ENCODE data around the gene RAB17. TPM values are rescaled to one million over a fixed set of nuclear protein-coding genes. Genes with fewer than 3 reads are reported as not detected.
"Not testable (repeated sequence)": the region's sequence is repeated elsewhere in the genome, so short reads cannot be mapped to it uniquely, and the experiment has no call there.

RAB17 gene
- polyA plus RNA-seq, 1 donor: 164 TPM

GRCh38 chr2:237599465-237600110 lies 9.1 kb upstream of the RAB17 start:
- H3K27me3 ChIP-seq (ENCODE audit: control insufficient read depth, insufficient read depth, low read length): no peaks in the 10 kb centered on the region
- no peak overlapping the region for H3K27ac ChIP-seq (ENCODE audit: low read length)
- no peak overlapping the region for H3K4me3 ChIP-seq (ENCODE audit: low read length)
- no peak for DNase-seq
- peaks cover 3% of the 10 kb centered on the region for H3K9me3 ChIP-seq (ENCODE audit: control insufficient read depth, low read depth, low read length)
- no CpG with 5 or more reads among the region's 9 CpGs for WGBS (ENCODE audit: insufficient coverage, low lambda C conversion rate)
- H3K36me3 ChIP-seq (ENCODE audit: control insufficient read depth, insufficient read depth, low read length): no peaks in the 10 kb centered on the region
- peaks cover 62% of the 10 kb centered on the region for H3K4me1 ChIP-seq (ENCODE audit: control insufficient read depth, insufficient read depth, low read length)

- H3K9me3 ChIP-seq (ENCODE audit: control insufficient read depth, low read depth, low read length): peaks cover 3% of the 10 kb centered on the region
Measured at GRCh38 chr2:237598468-237599208, 8.1 kb upstream of the RAB17 start.

GRCh38 chr2:237597196-237598145 lies 6.9 kb upstream of the RAB17 start:
- no peak overlapping the region for H3K27ac ChIP-seq (ENCODE audit: low read length)
- no peak overlapping the region for H3K4me3 ChIP-seq (ENCODE audit: low read length)
- no peaks in the 10 kb centered on the region for H3K27me3 ChIP-seq (ENCODE audit: control insufficient read depth, insufficient read depth, low read length)
- peaks cover 67% of the 10 kb centered on the region for H3K4me1 ChIP-seq (ENCODE audit: control insufficient read depth, insufficient read depth, low read length)
- no peaks in the 10 kb centered on the region for H3K9me3 ChIP-seq (ENCODE audit: control insufficient read depth, low read depth, low read length)
- DNase-seq: no peak
- WGBS (ENCODE audit: insufficient coverage, low lambda C conversion rate): no CpG with 5 or more reads among the region's 29 CpGs
- no peaks in the 10 kb centered on the region for H3K36me3 ChIP-seq (ENCODE audit: control insufficient read depth, insufficient read depth, low read length)

More at GRCh38 chr2:237598468-237599208, 8.1 kb upstream of the RAB17 start:
- Histone ChIP-seq H3K4me3 (ENCODE audit: low read length) (no peak overlapping the region), H3K4me1 (ENCODE audit: control insufficient read depth, insufficient read depth, low read length) (peaks cover 68% of the 10 kb centered on the region), H3K27ac (ENCODE audit: low read length) (no peak overlapping the region), H3K36me3 (ENCODE audit: control insufficient read depth, insufficient read depth, low read length) (no peaks in the 10 kb centered on the region), H3K27me3 (ENCODE audit: control insufficient read depth, insufficient read depth, low read length) (no peaks in the 10 kb centered on the region)
- DNase-seq: no peak
- WGBS (ENCODE audit: insufficient coverage, low lambda C conversion rate): 90% methylated on average over 6 of the region's 14 CpGs

- H3K36me3 ChIP-seq (ENCODE audit: control insufficient read depth, insufficient read depth, low read length): no peaks in the 10 kb centered on the region
- H3K4me1 ChIP-seq (ENCODE audit: control insufficient read depth, insufficient read depth, low read length): peaks cover 66% of the 10 kb centered on the region
- WGBS (ENCODE audit: insufficient coverage, low lambda C conversion rate): no CpG with 5 or more reads among the region's 13 CpGs
- no peaks in the 10 kb centered on the region for H3K27me3 ChIP-seq (ENCODE audit: control insufficient read depth, insufficient read depth, low read length)
- no peak overlapping the region for H3K4me3 ChIP-seq (ENCODE audit: low read length)
- peak; percentile 59 to 81 for DNase-seq
- H3K9me3 ChIP-seq (ENCODE audit: control insufficient read depth, low read depth, low read length): no peaks in the 10 kb centered on the region
- H3K27ac ChIP-seq (ENCODE audit: low read length): peak overlapping the region; percentile 49
Measured at GRCh38 chr2:237596520-237597195, 6.1 kb upstream of the RAB17 start.

GRCh38 chr2:237595829-237596519 lies 5.4 kb upstream of the RAB17 start:
- Histone ChIP-seq H3K4me1 (ENCODE audit: control insufficient read depth, insufficient read depth, low read length) (peaks cover 67% of the 10 kb centered on the region), H3K27ac (ENCODE audit: low read length) (peak overlapping the region; percentile 74)
- not testable (repeated sequence) for H3K36me3 ChIP-seq (ENCODE audit: control insufficient read depth, insufficient read depth, low read length); DNase-seq; H3K27me3 ChIP-seq (ENCODE audit: control insufficient read depth, insufficient read depth, low read length); H3K9me3 ChIP-seq (ENCODE audit: control insufficient read depth, low read depth, low read length); H3K4me3 ChIP-seq (ENCODE audit: low read length)
- no CpG with 5 or more reads among the region's 5 CpGs for WGBS (ENCODE audit: insufficient coverage, low lambda C conversion rate)

- no peaks in the 10 kb centered on the region for H3K9me3 ChIP-seq (ENCODE audit: control insufficient read depth, low read depth, low read length)
- peak overlapping the region; percentile 74 for H3K27ac ChIP-seq (ENCODE audit: low read length)
- DNase-seq: no peak
- no CpG with 5 or more reads among the region's 5 CpGs for WGBS (ENCODE audit: insufficient coverage, low lambda C conversion rate)
- no peak overlapping the region for H3K4me3 ChIP-seq (ENCODE audit: low read length)
- no peaks in the 10 kb centered on the region for H3K36me3 ChIP-seq (ENCODE audit: control insufficient read depth, insufficient read depth, low read length)
- peaks cover 54% of the 10 kb centered on the region for H3K4me1 ChIP-seq (ENCODE audit: control insufficient read depth, insufficient read depth, low read length)
- H3K27me3 ChIP-seq (ENCODE audit: control insufficient read depth, insufficient read depth, low read length): no peaks in the 10 kb centered on the region
Measured at GRCh38 chr2:237594514-237594871, 4.0 kb upstream of the RAB17 start.

- Histone ChIP-seq H3K4me3 (ENCODE audit: low read length) (no peak overlapping the region), H3K36me3 (ENCODE audit: control insufficient read depth, insufficient read depth, low read length) (no peaks in the 10 kb centered on the region), H3K27me3 (ENCODE audit: control insufficient read depth, insufficient read depth, low read length) (no peaks in the 10 kb centered on the region), H3K4me1 (ENCODE audit: control insufficient read depth, insufficient read depth, low read length) (peaks cover 54% of the 10 kb centered on the region), H3K9me3 (ENCODE audit: control insufficient read depth, low read depth, low read length) (no peaks in the 10 kb centered on the region), H3K27ac (ENCODE audit: low read length) (peak overlapping the region; percentile 74)
- WGBS (ENCODE audit: insufficient coverage, low lambda C conversion rate): 100% methylated on average over 1 of the region's 17 CpGs
- DNase-seq: no peak
Measured at GRCh38 chr2:237593596-237594320, 3.2 kb upstream of the RAB17 start.

GRCh38 chr2:237593036-237593435 lies 2.5 kb upstream of the RAB17 start:
- Histone ChIP-seq H3K9me3 (ENCODE audit: control insufficient read depth, low read depth, low read length) (no peaks in the 10 kb centered on the region), H3K4me3 (ENCODE audit: low read length) (no peak overlapping the region), H3K27me3 (ENCODE audit: control insufficient read depth, insufficient read depth, low read length) (no peaks in the 10 kb centered on the region), H3K27ac (ENCODE audit: low read length) (no peak overlapping the region), H3K36me3 (ENCODE audit: control insufficient read depth, insufficient read depth, low read length) (no peaks in the 10 kb centered on the region), H3K4me1 (ENCODE audit: control insufficient read depth, insufficient read depth, low read length) (peaks cover 54% of the 10 kb centered on the region)
- WGBS (ENCODE audit: insufficient coverage, low lambda C conversion rate): no CpG with 5 or more reads among the region's 10 CpGs
- DNase-seq: no peak

GRCh38 chr2:237592425-237592980 lies 2.0 kb upstream of the RAB17 start:
- no peak for DNase-seq
- Histone ChIP-seq H3K27ac (ENCODE audit: low read length) (no peak overlapping the region), H3K4me3 (ENCODE audit: low read length) (no peak overlapping the region), H3K4me1 (ENCODE audit: control insufficient read depth, insufficient read depth, low read length) (peaks cover 54% of the 10 kb centered on the region), H3K36me3 (ENCODE audit: control insufficient read depth, insufficient read depth, low read length) (no peaks in the 10 kb centered on the region), H3K27me3 (ENCODE audit: control insufficient read depth, insufficient read depth, low read length) (no peaks in the 10 kb centered on the region), H3K9me3 (ENCODE audit: control insufficient read depth, low read depth, low read length) (no peaks in the 10 kb centered on the region)
- no CpG with 5 or more reads among the region's 18 CpGs for WGBS (ENCODE audit: insufficient coverage, low lambda C conversion rate)
